Activated naive CD4-positive, alpha-beta T cell treated with anti-CD3 and anti-CD28 coated beads, Interleukin-2, amount 50 U/mL, for 16 hours (primary cell): Measurements from ENCODE around the gene AHI1.
"Not testable (repeated sequence)": the region's sequence is repeated elsewhere in the genome, so short reads cannot be mapped to it uniquely, and the experiment has no call there.

Experiments
- DNase-seq: peaks from one replicate; pipeline ENCODE4 v3.0.0-alpha.2; 2020

Gene AHI1

GRCh38 chr6:135257631-135258405 is 239.7 kb downstream of the AHI1 start:
- no peak for DNase-seq

- DNase-seq, result no peak
These were observed 240.7 kb downstream of the AHI1 start for GRCh38 chr6:135256866-135257265.

GRCh38 chr6:135254471-135254870 is 243.1 kb downstream of the AHI1 start:
- no peak for DNase-seq

GRCh38 chr6:135251498-135252441 is 245.8 kb downstream of the AHI1 start:
- no peak for DNase-seq

GRCh38 chr6:135250751-135251497 is 246.6 kb downstream of the AHI1 start:
- DNase-seq, result no peak

GRCh38 chr6:135250234-135250633 is 247.3 kb downstream of the AHI1 start:
- DNase-seq, result no peak

- not testable (repeated sequence) for DNase-seq
These were observed 251.0 kb downstream of the AHI1 start for GRCh38 chr6:135246412-135247012.

- DNase-seq, result no peak
These were observed 252.7 kb downstream of the AHI1 start for GRCh38 chr6:135244805-135245204.

- DNase-seq, result no peak
These were observed 253.4 kb downstream of the AHI1 start for GRCh38 chr6:135243871-135244796.

- DNase-seq, result no peak
These were observed 256.8 kb downstream of the AHI1 start for GRCh38 chr6:135240711-135241110.

- no peak for DNase-seq
These were observed 260.8 kb downstream of the AHI1 start for GRCh38 chr6:135236732-135237131.

GRCh38 chr6:135236319-135236718 is 261.2 kb downstream of the AHI1 start:
- no peak for DNase-seq

GRCh38 chr6:135235716-135236115 is 261.8 kb downstream of the AHI1 start:
- DNase-seq, result no peak

GRCh38 chr6:135234492-135234780 is 263.1 kb downstream of the AHI1 start:
- DNase-seq, result no peak

- no peak for DNase-seq
These were observed 263.7 kb downstream of the AHI1 start for GRCh38 chr6:135233686-135234491.
